Gastroesophageal sphincter (tissue), 4 donors: ENCODE data around the gene CEBPA. TPM values are rescaled to one million over a fixed set of nuclear protein-coding genes. Genes with fewer than 3 reads are reported as not detected.

Source experiments
- ATAC-seq: fragments of 150-250 bp; one replicate; pipeline ENCODE4 v1.9.1; 2016; ENCODE audit warnings: mild to moderate bottlenecking, moderate library complexity
- H3K27ac ChIP-seq, 4 donors: fragments of 200-600 bp; sonication (generic) in 3 of 4; 1 replicate in 3 of 4; 2 replicates in 1 of 4; pipeline ENCODE4 v1.5.1; 2016 to 2019
- H3K27me3 ChIP-seq: fragments of 200-600 bp; sonication (generic); one replicate; pipeline ENCODE4 v1.5.1; 2019
- H3K36me3 ChIP-seq, 2 donors: fragments of 200-600 bp; sonication (generic); one replicate each; pipeline ENCODE4 v1.5.1; 2019; ENCODE audit warnings: control low read depth in 1 of 2
- H3K4me1 ChIP-seq, 3 donors: fragments of 200-600 bp; sonication (generic); 1 replicate in 2 of 3; 2 replicates in 1 of 3; pipeline ENCODE4 v1.5.1; 2016 to 2019; ENCODE audit warnings: control low read depth in 2 of 3
- H3K4me3 ChIP-seq, 2 donors: fragments of 200-600 bp; sonication (generic); one replicate each; pipeline ENCODE4 v1.5.1; 2019; ENCODE audit warnings: mild to moderate bottlenecking in 1 of 2, moderate library complexity in 1 of 2
- H3K9me3 ChIP-seq, 3 donors: fragments of 200-600 bp; sonication (generic); one replicate each; pipeline ENCODE4 v1.5.1; 2017 to 2019; ENCODE audit warnings: control low read depth in 2 of 3
- EP300 ChIP-seq: sonication (generic); formaldehyde crosslinking; IDR thresholded peaks from one replicate; pipeline ENCODE4 v1.6.1; 2017; ENCODE audit warnings: antibody characterized with exemption, mild to moderate bottlenecking
- POLR2A ChIP-seq, 2 donors: fragments of 450-650 bp; IDR thresholded peaks; one replicate each; pipeline ENCODE4 v1.6.1; 2017; ENCODE audit warnings: antibody characterized with exemption in 2 of 2, mild to moderate bottlenecking in 2 of 2, moderate library complexity in 1 of 2
- POLR2AphosphoS5 ChIP-seq: sonication (generic); formaldehyde crosslinking; IDR thresholded peaks from one replicate; pipeline ENCODE4 v1.6.1; 2017; ENCODE audit warnings: antibody characterized with exemption
- WGBS, 2 donors: methylation state at CpG; one replicate each; pipeline ENCODE4 v1.1.5; 2018; ENCODE audit warnings: low coverage in 1 of 2; 5-methylcytosine and 5-hydroxymethylcytosine counted together
- total RNA-seq, 4 donors: library from RNA; depleted of rRNA; stranded (reverse); fragments of >200 nt; gene quantifications; one replicate each; pipeline ENCODE4 v1.1.0, GENCODE V29; 2016
- TF ChIP-seq, protein P1 (sequence below), 4 experiments: fragments of 200-600 bp in 2 of 4; fragments of 450-650 bp in 2 of 4; sonication (generic) in 1 of 4; IDR thresholded peaks; one replicate each; pipeline ENCODE4 v1.5.1; 2017 to 2019; ENCODE audit warnings: antibody characterized with exemption in 4 of 4, mild to moderate bottlenecking in 2 of 4, moderate library complexity in 2 of 4

CEBPA gene
- total RNA-seq, 4 donors from 2014 or later = 7.0 to 11.3 (median 9.0) TPM

DNA sequence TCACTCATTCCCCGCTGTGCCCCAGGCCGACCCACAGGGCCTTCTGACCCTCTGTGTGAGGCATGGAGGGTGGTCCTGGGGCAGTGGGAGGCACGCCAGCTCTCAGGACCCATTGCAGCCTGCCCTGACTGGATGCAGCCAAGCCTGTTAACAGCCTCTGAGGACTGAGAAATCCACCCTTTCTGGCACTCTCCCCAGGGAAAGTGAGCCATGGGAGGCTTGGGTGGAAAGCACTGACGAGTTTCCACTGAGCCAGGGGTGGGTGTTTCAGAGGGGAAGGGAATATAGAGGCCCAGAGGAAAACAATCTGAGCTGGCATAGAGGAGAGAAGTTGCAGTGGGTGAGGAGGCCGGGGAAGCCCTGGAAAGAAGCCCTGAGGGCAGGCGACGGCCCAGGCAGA is 46.1 kb downstream of the CEBPA start:
- Histone ChIP-seq H3K4me3 (no peak overlapping the region), H3K4me1 (no peaks in the 10 kb centered on the region), H3K27me3 (peaks cover 38% of the 10 kb centered on the region), H3K36me3 (no peaks in the 10 kb centered on the region), H3K9me3 (peaks cover 0 to 25% (median 0%) of the 10 kb centered on the region in 3 donors), H3K27ac (no peak overlapping the region)
- WGBS, 2 donors = 54% methylated on average over 4 of the region's 7 CpGs; no CpG with 5 or more reads in 1 of the 2 donors
- TF ChIP-seq POLR2A (IDR thresholded peaks at IDR 0.05) (no peak), EP300 (no peak), POLR2AphosphoS5 (no peak)
- TF ChIP-seq, protein P1, sequence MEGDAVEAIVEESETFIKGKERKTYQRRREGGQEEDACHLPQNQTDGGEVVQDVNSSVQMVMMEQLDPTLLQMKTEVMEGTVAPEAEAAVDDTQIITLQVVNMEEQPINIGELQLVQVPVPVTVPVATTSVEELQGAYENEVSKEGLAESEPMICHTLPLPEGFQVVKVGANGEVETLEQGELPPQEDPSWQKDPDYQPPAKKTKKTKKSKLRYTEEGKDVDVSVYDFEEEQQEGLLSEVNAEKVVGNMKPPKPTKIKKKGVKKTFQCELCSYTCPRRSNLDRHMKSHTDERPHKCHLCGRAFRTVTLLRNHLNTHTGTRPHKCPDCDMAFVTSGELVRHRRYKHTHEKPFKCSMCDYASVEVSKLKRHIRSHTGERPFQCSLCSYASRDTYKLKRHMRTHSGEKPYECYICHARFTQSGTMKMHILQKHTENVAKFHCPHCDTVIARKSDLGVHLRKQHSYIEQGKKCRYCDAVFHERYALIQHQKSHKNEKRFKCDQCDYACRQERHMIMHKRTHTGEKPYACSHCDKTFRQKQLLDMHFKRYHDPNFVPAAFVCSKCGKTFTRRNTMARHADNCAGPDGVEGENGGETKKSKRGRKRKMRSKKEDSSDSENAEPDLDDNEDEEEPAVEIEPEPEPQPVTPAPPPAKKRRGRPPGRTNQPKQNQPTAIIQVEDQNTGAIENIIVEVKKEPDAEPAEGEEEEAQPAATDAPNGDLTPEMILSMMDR (IDR thresholded peaks at IDR 0.05) = no peak
- ATAC-seq = no peak

DNA sequence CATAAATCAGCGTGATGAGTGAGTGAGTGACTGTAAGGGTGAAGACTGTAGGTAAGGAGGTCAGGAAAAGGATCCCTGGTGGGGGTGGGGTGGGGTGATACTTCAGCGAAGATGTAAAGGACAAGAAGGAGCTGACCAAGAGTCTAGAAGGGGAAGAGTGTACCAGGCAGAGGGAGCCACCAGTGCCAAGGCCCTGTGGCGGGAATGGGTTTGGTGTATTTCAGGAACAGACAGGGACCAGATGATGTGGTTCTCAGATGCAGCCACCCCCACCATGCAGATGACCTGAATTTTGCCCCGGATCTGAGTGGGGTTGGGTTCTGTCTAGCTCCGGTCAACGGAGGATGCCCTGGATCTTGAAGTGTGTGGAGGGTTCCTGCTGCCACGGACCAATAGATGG is 46.6 kb downstream of the CEBPA start:
- 84 to 100% methylated on average over 1 to 6 of the region's 7 CpGs for WGBS, 2 donors
- peaks cover 43% of the 10 kb centered on the region for H3K27me3 ChIP-seq
- H3K36me3 ChIP-seq = no peaks in the 10 kb centered on the region
- no peak overlapping the region for H3K27ac ChIP-seq
- TF ChIP-seq POLR2A (IDR thresholded peaks at IDR 0.05) (no peak), EP300 (no peak), POLR2AphosphoS5 (no peak)
- TF ChIP-seq, protein P1 (IDR thresholded peaks at IDR 0.05) = no peak
- peaks cover 0 to 25% (median 0%) of the 10 kb centered on the region in 3 donors for H3K9me3 ChIP-seq
- no peak overlapping the region for H3K4me3 ChIP-seq
- no peak for ATAC-seq
- H3K4me1 ChIP-seq = no peaks in the 10 kb centered on the region

DNA sequence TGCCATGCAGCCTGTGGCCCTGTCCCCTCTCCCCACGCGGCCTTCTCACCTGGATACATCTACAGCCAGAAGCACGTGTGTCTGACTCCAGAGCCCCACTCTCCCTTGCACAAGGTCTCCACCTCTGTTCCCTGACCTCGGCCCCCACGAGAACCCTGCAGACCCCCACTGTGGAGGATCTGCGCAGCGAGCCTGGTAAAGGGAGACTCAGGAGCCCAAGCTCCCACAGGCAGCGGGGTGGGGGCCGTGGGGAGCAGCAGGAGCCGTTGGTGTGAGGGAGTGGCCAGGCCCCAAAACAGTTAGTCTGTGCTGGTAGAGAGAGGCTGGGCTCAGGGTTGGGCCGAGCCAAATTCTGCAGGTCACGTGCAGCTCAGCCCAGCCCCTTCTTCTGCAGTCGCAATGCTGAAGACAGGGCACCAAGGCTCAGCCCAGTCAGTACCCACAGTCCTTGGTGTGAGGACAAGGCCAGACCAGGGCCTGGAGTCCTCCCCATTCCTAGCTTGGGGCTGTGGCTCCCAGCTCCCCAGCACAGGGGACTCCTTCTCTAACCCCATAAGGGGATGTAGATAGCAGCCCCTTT is 48.0 kb downstream of the CEBPA start:
- peaks cover 0 to 22% (median 0%) of the 10 kb centered on the region in 3 donors for H3K9me3 ChIP-seq
- 28% methylated on average over 2 of the region's 13 CpGs; no CpG with 5 or more reads in 1 of the 2 donors for WGBS, 2 donors
- TF ChIP-seq, protein P1 (IDR thresholded peaks at IDR 0.05) = no peak
- TF ChIP-seq POLR2AphosphoS5 (no peak), POLR2A (IDR thresholded peaks at IDR 0.05) (no peak), EP300 (no peak)
- no peak overlapping the region for H3K4me3 ChIP-seq
- ATAC-seq = no peak
- H3K36me3 ChIP-seq = no peaks in the 10 kb centered on the region
- no peak overlapping the region for H3K27ac ChIP-seq
- no peaks in the 10 kb centered on the region for H3K4me1 ChIP-seq
- peaks cover 43% of the 10 kb centered on the region for H3K27me3 ChIP-seq

DNA sequence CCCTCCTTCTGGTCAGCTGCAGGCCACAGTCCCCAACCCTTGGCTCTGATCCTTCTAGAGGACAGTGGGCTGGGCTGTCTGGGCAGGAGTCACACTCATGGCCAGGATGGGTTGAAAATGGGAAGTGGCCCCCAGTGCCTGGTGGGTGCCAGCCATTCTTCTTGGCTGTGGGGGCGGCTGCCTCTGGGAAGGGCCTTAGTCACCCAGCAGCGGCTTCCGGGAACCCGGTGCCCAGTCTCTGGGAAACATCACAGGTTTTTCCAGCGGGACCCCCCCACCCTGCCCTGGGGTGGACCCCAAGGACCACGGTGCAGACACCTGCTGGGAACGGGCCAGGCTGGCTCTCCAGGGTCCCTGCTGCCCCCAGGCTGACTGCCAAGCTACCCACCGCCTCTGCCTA is 49.4 kb downstream of the CEBPA start:
- no peaks in the 10 kb centered on the region for H3K36me3 ChIP-seq
- no peaks in the 10 kb centered on the region for H3K4me1 ChIP-seq
- WGBS, 2 donors = 100% methylated on average over 1 of the region's 8 CpGs; no CpG with 5 or more reads in 1 of the 2 donors
- ATAC-seq = no peak
- H3K27ac ChIP-seq = no peak overlapping the region
- TF ChIP-seq, protein P1 (IDR thresholded peaks at IDR 0.05) = no peak
- TF ChIP-seq EP300 (no peak), POLR2AphosphoS5 (no peak), POLR2A (IDR thresholded peaks at IDR 0.05) (no peak)
- peaks cover 43% of the 10 kb centered on the region for H3K27me3 ChIP-seq
- H3K9me3 ChIP-seq = peaks cover 0 to 8% (median 0%) of the 10 kb centered on the region in 3 donors
- H3K4me3 ChIP-seq = no peak overlapping the region

DNA sequence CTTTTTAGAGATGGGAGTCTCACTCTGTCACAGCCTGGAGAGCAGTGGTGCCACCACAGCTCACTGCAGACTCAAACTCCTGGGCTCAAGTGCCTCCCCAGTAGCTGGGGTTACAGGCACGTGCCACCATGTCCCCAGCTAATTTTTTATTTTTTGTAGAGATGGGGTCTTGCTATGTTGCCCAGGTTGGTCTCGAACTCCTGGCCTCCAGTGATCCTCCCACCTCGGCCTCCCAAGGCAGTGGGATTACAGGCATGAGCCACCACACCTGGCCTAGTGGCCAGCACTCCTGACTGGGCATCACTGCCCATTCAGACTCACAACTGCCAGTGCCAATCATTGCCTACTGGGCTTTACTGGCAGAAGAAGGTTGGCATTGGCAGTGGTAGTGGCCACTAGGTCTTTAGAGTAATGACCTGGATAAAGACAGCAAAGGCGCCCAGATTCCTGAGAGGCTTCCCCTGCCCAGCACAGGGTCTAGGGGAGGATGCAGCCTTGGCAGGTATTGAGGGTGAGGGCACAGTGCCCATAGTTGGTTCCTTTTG is 49.8 kb downstream of the CEBPA start:
- ATAC-seq = no peak
- WGBS, 2 donors = 76 to 100% methylated on average over 1 to 2 of the region's 4 CpGs
- Histone ChIP-seq H3K4me1 (no peaks in the 10 kb centered on the region), H3K9me3 (peaks cover 0 to 4% (median 0%) of the 10 kb centered on the region in 3 donors), H3K27me3 (peaks cover 43% of the 10 kb centered on the region), H3K4me3 (no peak overlapping the region), H3K27ac (no peak overlapping the region), H3K36me3 (no peaks in the 10 kb centered on the region)
- no peak for TF ChIP-seq EP300
- TF ChIP-seq POLR2A (IDR thresholded peaks at IDR 0.05) = no peak
- TF ChIP-seq, protein P1 (IDR thresholded peaks at IDR 0.05) = no peak
- no peak for TF ChIP-seq POLR2AphosphoS5
